Esophagus (tissue), 2 donors: ENCODE measurements around the gene VAV2. TPM values are rescaled to one million over a fixed set of nuclear protein-coding genes. Genes with fewer than 3 reads are reported as not detected.

Experiments used
- H3K27ac ChIP-seq, 2 donors: one replicate each; pipeline ENCODE4 v1.5.1; 2013; ENCODE audit warnings: low read depth in 2 of 2, mild to moderate bottlenecking in 2 of 2, inconsistent platforms in 1 of 2, low read length in 1 of 2, moderate library complexity in 1 of 2
- H3K27me3 ChIP-seq, 2 donors: one replicate each; pipeline ENCODE4 v1.6.1; 2013; ENCODE audit warnings: low read length in 2 of 2, control low read depth in 1 of 2, mild to moderate bottlenecking in 1 of 2; ENCODE audit not compliant: insufficient read depth in 2 of 2, control insufficient read depth in 1 of 2
- H3K36me3 ChIP-seq, 2 donors: one replicate each; pipeline ENCODE4 v1.6.1; 2013; ENCODE audit warnings: low read length in 1 of 2; ENCODE audit not compliant: control insufficient read depth in 2 of 2, insufficient read depth in 2 of 2
- H3K4me1 ChIP-seq, 2 donors: one replicate each; pipeline ENCODE4 v1.6.1; 2013; ENCODE audit warnings: low read length in 1 of 2; ENCODE audit not compliant: control insufficient read depth in 2 of 2, insufficient read depth in 2 of 2
- H3K4me3 ChIP-seq, 2 donors: one replicate each; pipeline ENCODE4 v1.5.1; 2013; ENCODE audit warnings: low read length in 2 of 2, mild to moderate bottlenecking in 2 of 2, low read depth in 1 of 2, moderate library complexity in 1 of 2
- H3K9me3 ChIP-seq, 2 donors: one replicate each; pipeline ENCODE4 v1.6.1; 2013; ENCODE audit warnings: mild to moderate bottlenecking in 2 of 2, low read depth in 1 of 2, low read length in 1 of 2, moderate library complexity in 1 of 2; ENCODE audit not compliant: control insufficient read depth in 2 of 2, insufficient read depth in 1 of 2
- WGBS, 2 donors: extraction: QIAGEN DNeasy Blood & Tissue Kit; methylation state at CpG; one replicate each; pipeline ENCODE4 v1.1.7; 2013; 5-methylcytosine and 5-hydroxymethylcytosine counted together
- polyA plus RNA-seq, 2 donors: library from polyadenylated mRNA; stranded (reverse); fragments of 200-250 nt; gene quantifications; one replicate each; pipeline ENCODE4 v1.2.3, GENCODE V29; 2013
- donor health status: healthy with polysubstance abuse.
- donor health status: Bipolar disorder and iron deficiency.

The VAV2 gene
- polyA plus RNA-seq, 2 donors: 4.8 to 5.0 TPM

- 32 to 50% methylated on average over 4 to 7 of the region's 7 CpGs for WGBS, 2 donors
- H3K4me3 ChIP-seq: no peak overlapping the region
- no peaks in the 10 kb centered on the region for H3K27me3 ChIP-seq
- peak overlapping the region in 1 of 2 donors; percentile 14 for H3K27ac ChIP-seq
- no peaks in the 10 kb centered on the region for H3K36me3 ChIP-seq
- H3K4me1 ChIP-seq: peaks cover 0 to 2% of the 10 kb centered on the region in 2 donors
- no peaks in the 10 kb centered on the region for H3K9me3 ChIP-seq
These were observed 146.7 kb downstream of the VAV2 start for GRCh38 chr9:133845440-133845839.

GRCh38 chr9:133844881-133845410, 147.2 kb downstream of the VAV2 start:
- Histone ChIP-seq H3K27me3 (no peaks in the 10 kb centered on the region), H3K36me3 (no peaks in the 10 kb centered on the region), H3K9me3 (no peaks in the 10 kb centered on the region), H3K4me1 (peaks cover 2 to 3% of the 10 kb centered on the region in 2 donors), H3K27ac (no peak overlapping the region), H3K4me3 (no peak overlapping the region)
- 68 to 71% methylated on average over 23 of the region's 23 CpGs for WGBS, 2 donors

- Histone ChIP-seq H3K4me3 (no peak overlapping the region), H3K27ac (no peak overlapping the region), H3K36me3 (no peaks in the 10 kb centered on the region), H3K4me1 (peaks cover 2 to 4% of the 10 kb centered on the region in 2 donors), H3K9me3 (no peaks in the 10 kb centered on the region), H3K27me3 (no peaks in the 10 kb centered on the region)
- WGBS, 2 donors: 76 to 77% methylated on average over 7 of the region's 7 CpGs
These were observed 147.7 kb downstream of the VAV2 start for GRCh38 chr9:133844398-133844784.

- Histone ChIP-seq H3K9me3 (no peaks in the 10 kb centered on the region), H3K27me3 (no peaks in the 10 kb centered on the region), H3K4me1 (peaks cover 2 to 4% of the 10 kb centered on the region in 2 donors), H3K27ac (no peak overlapping the region), H3K4me3 (no peak overlapping the region), H3K36me3 (no peaks in the 10 kb centered on the region)
- WGBS, 2 donors: 83 to 89% methylated on average over 19 of the region's 19 CpGs
These were observed 148.2 kb downstream of the VAV2 start for GRCh38 chr9:133843751-133844397.

- no peaks in the 10 kb centered on the region for H3K36me3 ChIP-seq
- H3K4me1 ChIP-seq: peaks cover 2 to 4% of the 10 kb centered on the region in 2 donors
- 95 to 96% methylated on average over 5 of the region's 5 CpGs for WGBS, 2 donors
- H3K27ac ChIP-seq: no peak overlapping the region
- no peaks in the 10 kb centered on the region for H3K9me3 ChIP-seq
- H3K4me3 ChIP-seq: no peak overlapping the region
- H3K27me3 ChIP-seq: no peaks in the 10 kb centered on the region
These were observed 148.9 kb downstream of the VAV2 start for GRCh38 chr9:133843250-133843649.

- 74 to 80% methylated on average over 23 of the region's 23 CpGs for WGBS, 2 donors
- no peak overlapping the region for H3K4me3 ChIP-seq
- H3K36me3 ChIP-seq: no peaks in the 10 kb centered on the region
- peaks cover 2 to 4% of the 10 kb centered on the region in 2 donors for H3K4me1 ChIP-seq
- H3K27me3 ChIP-seq: no peaks in the 10 kb centered on the region
- no peak overlapping the region for H3K27ac ChIP-seq
- H3K9me3 ChIP-seq: no peaks in the 10 kb centered on the region
These were observed 149.3 kb downstream of the VAV2 start for GRCh38 chr9:133842721-133843227.

- H3K36me3 ChIP-seq: no peaks in the 10 kb centered on the region
- WGBS, 2 donors: 75 to 76% methylated on average over 17 of the region's 17 CpGs
- H3K9me3 ChIP-seq: no peaks in the 10 kb centered on the region
- no peak overlapping the region for H3K27ac ChIP-seq
- H3K27me3 ChIP-seq: no peaks in the 10 kb centered on the region
- H3K4me1 ChIP-seq: peaks cover 2 to 4% of the 10 kb centered on the region in 2 donors
- no peak overlapping the region for H3K4me3 ChIP-seq
These were observed 149.9 kb downstream of the VAV2 start for GRCh38 chr9:133842174-133842573.

GRCh38 chr9:133841167-133841812, 150.8 kb downstream of the VAV2 start:
- WGBS, 2 donors: 86 to 91% methylated on average over 10 of the region's 10 CpGs

GRCh38 chr9:133839822-133840329, 152.2 kb downstream of the VAV2 start:
- no peak overlapping the region for H3K27ac ChIP-seq
- no peaks in the 10 kb centered on the region for H3K27me3 ChIP-seq
- peaks cover 0 to 4% of the 10 kb centered on the region in 2 donors for H3K4me1 ChIP-seq
- H3K9me3 ChIP-seq: no peaks in the 10 kb centered on the region
- H3K36me3 ChIP-seq: no peaks in the 10 kb centered on the region
- 58 to 60% methylated on average over 15 of the region's 15 CpGs for WGBS, 2 donors
- no peak overlapping the region for H3K4me3 ChIP-seq

More at GRCh38 chr9:133841167-133841812, 150.8 kb downstream of the VAV2 start:
- Histone ChIP-seq H3K27ac (no peak overlapping the region), H3K36me3 (no peaks in the 10 kb centered on the region), H3K4me3 (no peak overlapping the region), H3K27me3 (no peaks in the 10 kb centered on the region), H3K9me3 (no peaks in the 10 kb centered on the region), H3K4me1 (peaks cover 2 to 4% of the 10 kb centered on the region in 2 donors)
